ENCODE data around the gene S1PR4.
"Not testable (repeated sequence)": the region's sequence is repeated elsewhere in the genome, so short reads cannot be mapped to it uniquely, and the experiment has no call there.

S1PR4 gene

GRCh38 chr19:3196933-3197205, 18.3 kb downstream of the S1PR4 start:
- DNase-seq, result no peak

- DNase-seq, result no peak
Measured at GRCh38 chr19:3198901-3199700, 20.5 kb downstream of the S1PR4 start.

- DNase-seq, result no peak
Measured at GRCh38 chr19:3201072-3201700, 22.6 kb downstream of the S1PR4 start.

GRCh38 chr19:3201911-3202310, 23.3 kb downstream of the S1PR4 start:
- DNase-seq, result no peak

- DNase-seq, result no peak
Measured at GRCh38 chr19:3202346-3202745, 23.8 kb downstream of the S1PR4 start.

- not testable (repeated sequence) for DNase-seq
Measured at GRCh38 chr19:3202895-3203294, 24.3 kb downstream of the S1PR4 start.

- no peak for DNase-seq
Measured at GRCh38 chr19:3203805-3204645, 25.5 kb downstream of the S1PR4 start.

GRCh38 chr19:3204646-3205275, 26.2 kb downstream of the S1PR4 start:
- DNase-seq, result no peak

GRCh38 chr19:3206216-3206953, 27.8 kb downstream of the S1PR4 start:
- no peak for DNase-seq

GRCh38 chr19:3207461-3208242, 29.1 kb downstream of the S1PR4 start:
- DNase-seq, result no peak

GRCh38 chr19:3208317-3209207, 30.0 kb downstream of the S1PR4 start:
- no peak for DNase-seq

GRCh38 chr19:3210347-3211017, 31.9 kb downstream of the S1PR4 start:
- no peak for DNase-seq

- DNase-seq, result no peak
Measured at GRCh38 chr19:3211191-3211590, 32.6 kb downstream of the S1PR4 start.

- no peak for DNase-seq
Measured at GRCh38 chr19:3213159-3213558, 34.6 kb downstream of the S1PR4 start.

- no peak for DNase-seq
Measured at GRCh38 chr19:3216874-3217273, 38.3 kb downstream of the S1PR4 start.

- DNase-seq, result no peak
Measured at GRCh38 chr19:3220576-3220975, 42.0 kb downstream of the S1PR4 start.

GRCh38 chr19:3221576-3221975, 43.0 kb downstream of the S1PR4 start:
- not testable (repeated sequence) for DNase-seq

GRCh38 chr19:3222709-3223108, 44.1 kb downstream of the S1PR4 start:
- no peak for DNase-seq

GRCh38 chr19:3224346-3225168, 46.0 kb downstream of the S1PR4 start, which contains the start of gene CELF5:
Gene CELF5, plus strand, starts transcription at chr19:3224661. Its CDS starts 79 bp downstream, at chr19:3224740.
- DNase-seq, result no peak

All from NCI-H2081 treated with DMSO at 0.1 percent for 48 hours (cell line).